ENCODE data around the gene FBXW8.

Gene FBXW8

DNA sequence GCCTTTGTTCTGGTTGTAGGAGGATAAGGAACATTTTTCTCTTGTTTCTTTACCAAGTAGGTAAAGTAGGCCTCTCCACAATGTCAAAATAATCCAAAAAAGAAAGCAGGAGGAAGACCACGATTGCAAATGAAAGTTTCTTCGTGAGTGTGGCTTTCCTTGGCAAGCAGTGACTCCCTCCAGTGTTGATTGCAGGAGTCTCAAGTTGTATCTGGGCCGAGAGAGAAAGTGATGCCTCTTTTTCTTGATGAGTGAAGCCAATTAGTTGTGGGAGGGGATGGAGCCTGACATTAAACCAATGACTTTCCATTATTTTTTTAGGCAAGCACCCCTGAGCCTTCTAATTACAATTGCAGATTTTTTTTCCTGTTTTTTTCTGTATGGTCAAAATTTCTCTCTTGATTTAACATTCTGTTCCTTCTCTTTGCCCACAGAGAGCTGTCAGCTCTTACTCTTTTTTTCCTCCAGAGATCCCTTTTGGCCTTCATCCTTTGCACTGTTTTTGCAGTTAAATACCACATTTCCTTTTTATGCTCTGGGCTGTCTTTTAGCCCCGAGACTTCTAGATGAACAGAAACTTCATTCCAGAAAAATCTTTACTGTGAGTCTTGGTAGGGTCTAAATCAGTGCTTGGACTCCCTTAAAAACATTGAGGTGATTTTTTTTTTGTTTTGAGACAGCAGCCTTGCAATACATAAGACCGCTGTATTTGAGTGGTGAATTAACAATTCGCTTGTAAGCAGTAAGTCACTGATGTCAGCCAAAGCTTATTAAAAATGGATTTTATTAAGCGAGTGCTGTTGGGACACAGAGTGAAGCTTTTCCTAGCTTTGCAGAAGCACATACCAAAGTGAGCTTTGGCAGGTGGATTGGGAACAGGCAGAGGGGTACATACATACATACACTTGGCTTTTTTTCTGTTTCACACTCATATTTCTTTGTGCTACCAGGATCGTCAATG, 15.8 kb downstream of the FBXW8 start:
- no peak for DNase-seq

DNA sequence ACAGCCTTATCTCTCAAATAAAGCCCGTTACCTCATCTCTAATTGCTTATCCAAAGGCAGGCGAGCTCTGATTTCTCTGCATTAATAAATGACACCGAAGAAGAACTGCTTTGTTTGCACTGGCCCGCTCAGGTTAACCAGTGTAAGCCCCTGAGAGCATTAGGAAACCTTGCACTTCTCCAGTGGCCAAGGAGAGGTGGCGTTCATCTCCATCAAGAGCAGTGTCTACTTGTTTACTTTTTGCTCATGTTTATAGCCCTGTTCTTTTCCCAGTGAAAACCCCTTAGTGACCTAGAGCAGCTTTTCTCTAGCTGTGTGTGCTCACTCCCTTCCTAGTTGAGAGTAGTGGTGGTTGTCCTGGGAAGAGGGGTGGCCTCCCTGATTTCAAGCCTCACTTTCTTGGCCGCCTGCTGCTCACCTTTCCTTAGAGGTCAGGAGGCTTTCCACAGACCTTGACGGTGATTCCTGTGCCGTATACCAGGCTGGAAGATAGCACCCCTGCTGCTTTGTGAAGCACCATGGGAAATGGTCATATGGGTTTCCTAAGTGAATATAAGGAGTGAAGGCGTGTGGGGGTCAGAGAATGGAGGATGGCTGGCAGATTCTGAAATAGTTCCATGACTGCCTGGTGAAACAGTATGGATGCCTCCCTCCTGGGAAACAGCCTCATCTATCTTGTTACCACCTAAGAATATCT, 16.6 kb downstream of the FBXW8 start:
- DNase-seq, result no peak

DNA sequence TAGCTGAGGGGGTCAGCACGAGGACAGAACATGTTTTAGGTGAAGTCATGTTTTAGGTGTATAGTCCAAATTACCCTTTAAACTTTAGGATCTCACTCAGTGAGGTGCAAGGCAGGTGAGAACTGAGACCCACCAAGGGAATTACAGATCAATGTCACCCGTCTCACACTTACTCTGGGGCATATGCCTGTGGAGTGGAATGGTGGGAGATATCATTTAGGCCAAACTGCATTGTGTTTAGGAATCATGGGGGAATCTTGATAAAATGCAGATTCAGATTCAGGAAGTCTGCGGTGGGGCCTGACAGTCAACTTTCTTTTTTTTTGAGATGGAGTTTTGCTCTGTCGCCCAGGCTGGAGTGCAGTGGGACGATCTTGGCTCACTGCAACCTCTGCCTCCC, 17.8 kb downstream of the FBXW8 start:
- DNase-seq, result no peak

DNA sequence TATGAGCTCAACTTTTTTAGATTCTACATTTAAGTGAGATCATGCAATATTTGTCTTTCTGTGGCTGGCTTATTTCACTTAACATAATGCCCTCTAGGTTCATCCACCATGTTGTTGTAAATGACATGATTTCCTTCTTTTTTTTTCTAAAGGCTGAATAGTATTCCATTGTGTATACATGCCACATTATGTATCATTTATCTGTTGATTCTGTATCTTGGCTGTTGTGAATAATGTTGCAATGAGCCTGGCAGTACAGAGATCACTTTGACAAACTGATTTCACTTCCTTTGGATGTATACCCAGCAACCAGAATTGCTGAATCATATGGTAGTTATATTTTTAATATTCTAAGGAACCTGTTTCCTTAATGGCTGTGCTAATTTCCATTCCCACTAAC, 19.1 kb downstream of the FBXW8 start:
- DNase-seq, result no peak

DNA sequence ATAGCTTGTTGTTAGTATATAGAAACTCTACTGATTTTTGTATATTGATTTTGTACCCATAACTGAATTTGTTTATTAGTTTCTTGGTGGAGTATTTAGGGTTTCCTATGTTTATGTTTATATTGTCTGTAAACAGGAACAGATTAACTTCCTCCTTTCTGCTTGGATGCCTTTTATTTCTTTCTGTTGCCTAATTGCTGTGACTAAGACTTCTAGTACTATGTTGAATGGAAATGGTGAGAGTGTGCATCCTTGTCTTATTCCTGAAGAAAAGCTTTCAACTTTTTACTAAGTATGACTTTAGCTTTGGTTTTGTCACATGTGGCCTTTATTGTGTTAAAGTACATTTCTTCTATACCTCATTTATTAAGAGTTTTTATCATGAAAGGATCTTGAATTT, 20.9 kb downstream of the FBXW8 start:
- no peak for DNase-seq

DNA sequence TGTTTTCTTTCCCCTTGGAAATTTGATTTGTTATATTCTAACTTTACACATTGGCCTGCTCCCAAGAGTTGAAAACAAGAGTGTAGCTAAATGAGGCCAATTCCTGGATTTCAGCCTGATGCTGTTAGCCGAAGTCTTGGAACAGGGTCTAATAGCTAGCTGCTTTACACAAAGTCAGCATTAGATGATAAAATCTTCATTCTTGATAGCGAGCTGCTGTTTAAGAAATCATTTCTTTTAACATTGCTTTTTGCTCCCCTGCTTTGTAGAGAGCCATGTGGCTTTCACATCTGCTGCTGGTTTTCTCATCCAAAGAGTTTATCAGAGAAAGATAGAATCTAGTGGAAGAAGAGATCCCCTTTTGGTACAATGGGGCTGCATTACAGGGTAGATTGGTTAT, 22.3 kb downstream of the FBXW8 start:
- no peak for DNase-seq

DNA sequence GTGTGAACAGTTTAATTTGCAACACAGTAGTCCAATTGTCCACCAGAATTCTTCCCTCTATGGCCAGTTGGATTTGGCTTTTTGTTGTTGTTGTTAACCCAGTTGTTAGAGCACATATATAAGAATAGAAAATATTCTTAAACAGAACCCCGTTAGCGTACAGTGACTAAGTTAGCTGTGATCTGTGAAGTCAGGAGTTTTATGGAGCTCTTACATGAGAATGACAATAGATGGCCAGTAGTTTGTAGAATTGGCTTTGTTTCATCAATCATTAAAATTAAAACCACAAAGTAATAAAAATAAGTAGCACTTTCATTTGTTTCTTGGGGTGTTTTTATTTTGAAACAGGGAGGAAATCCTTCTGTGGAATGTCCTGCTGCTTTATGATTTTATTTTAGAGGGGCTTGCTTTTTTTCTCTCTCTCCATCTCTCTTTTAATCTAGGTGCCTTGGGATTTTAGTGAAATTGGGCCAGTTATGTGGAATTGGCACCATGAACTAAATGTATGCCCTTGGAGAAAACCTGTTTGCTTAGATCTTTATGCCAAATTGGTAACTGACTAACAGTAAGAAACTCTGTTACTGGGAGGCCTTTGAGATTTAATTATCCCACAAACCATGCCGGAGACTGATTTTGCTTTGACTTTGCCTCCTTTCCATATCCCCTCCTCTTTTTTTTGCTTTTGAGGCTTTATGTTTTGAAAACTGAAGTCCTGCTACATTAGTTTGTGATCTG, 22.9 kb downstream of the FBXW8 start:
- no peak for DNase-seq

DNA sequence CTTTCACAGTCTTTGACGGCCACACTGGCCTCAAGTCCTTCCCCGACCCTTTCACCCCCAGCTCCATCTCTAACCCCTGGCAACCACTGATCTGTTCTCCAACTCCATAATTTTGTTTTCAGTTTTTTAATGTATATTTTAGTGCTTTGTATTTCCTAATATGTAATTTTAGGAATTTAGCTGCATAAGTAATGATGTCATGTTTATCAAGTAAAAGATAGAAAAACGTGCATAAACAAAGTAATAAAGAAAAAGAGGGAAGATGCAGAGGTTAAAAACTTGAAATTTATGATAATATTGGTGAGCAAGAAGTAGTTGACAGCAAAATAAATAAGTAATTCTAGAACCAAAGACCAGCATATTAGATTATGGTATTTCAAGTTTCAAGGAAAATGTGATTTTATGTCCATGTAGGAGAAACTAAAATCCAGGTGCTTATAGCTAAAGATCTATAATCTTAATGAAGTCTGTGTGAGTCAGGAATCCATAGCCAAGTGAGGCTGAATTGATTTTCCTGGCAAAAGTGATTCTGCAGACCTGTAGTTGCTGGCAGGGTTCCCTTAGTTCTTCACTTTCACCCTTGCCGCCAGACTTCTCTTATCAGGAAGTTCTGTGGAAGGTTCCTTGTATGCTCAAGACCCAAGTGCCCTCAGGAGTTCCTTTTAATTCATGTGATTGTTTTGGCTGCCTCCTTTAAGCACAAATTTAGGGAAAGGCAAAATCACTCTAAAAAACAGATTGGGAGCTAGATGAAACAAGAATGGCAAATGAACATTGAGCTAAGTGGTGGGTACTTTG, 24.4 kb downstream of the FBXW8 start:
- DNase-seq, result no peak

DNA sequence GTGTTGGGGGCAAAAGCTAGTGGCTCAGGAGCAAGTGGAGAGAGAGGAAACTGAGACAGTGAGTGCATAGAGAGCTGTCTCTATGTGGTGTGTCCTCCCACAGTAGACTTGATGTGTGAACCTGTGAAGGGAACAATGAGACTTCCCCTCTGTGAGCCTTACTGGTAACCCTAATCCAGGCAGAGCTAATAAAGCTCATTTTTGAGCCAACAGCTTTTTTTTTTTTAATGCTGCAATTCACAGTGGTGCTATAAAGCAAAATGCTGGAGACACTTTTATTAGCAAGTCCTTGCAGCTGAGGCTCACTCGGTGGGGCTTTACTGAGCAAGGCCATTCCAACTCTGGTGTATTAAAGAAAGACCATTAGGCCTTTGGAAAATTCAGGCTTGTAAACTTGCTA, 26.9 kb downstream of the FBXW8 start:
- no peak for DNase-seq

DNA sequence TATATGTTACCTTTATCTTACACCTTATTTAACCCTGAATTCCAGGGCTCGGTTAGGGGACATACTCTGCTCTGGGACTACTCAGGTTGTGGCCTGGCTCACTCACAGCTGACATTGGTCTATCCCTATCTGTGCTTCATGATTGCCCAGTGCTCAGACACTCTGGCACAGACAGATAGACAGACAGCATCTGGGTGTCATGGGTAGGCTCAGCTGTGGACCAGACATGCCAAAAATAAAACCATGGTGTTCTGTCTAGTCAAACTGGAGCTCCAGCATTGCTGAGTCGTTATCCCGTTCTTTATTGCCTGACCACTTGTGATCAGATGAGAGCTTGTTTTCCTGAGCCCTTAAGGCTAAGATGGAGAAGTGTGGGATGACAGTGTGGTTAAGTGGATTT, 29.0 kb downstream of the FBXW8 start:
- no peak for DNase-seq

DNA sequence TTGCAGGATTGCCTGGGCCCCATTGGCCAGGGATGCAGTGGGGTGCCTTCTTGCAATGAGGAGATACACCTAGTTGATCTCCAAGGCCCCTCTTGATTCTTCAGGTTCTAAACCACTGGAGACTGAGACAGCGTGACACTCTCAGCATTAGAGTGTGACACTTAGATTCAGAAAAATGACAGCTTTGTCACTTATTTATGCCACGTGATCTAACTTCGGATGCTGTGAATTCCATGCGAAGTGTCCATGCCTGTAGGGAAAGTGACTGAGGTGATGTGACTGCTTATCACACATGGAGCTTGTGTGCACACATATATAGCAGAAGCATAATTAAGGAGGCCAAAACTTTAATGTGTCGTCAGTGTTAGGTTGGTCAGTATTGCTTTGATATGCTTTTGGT, 30.4 kb downstream of the FBXW8 start:
- no peak for DNase-seq

DNA sequence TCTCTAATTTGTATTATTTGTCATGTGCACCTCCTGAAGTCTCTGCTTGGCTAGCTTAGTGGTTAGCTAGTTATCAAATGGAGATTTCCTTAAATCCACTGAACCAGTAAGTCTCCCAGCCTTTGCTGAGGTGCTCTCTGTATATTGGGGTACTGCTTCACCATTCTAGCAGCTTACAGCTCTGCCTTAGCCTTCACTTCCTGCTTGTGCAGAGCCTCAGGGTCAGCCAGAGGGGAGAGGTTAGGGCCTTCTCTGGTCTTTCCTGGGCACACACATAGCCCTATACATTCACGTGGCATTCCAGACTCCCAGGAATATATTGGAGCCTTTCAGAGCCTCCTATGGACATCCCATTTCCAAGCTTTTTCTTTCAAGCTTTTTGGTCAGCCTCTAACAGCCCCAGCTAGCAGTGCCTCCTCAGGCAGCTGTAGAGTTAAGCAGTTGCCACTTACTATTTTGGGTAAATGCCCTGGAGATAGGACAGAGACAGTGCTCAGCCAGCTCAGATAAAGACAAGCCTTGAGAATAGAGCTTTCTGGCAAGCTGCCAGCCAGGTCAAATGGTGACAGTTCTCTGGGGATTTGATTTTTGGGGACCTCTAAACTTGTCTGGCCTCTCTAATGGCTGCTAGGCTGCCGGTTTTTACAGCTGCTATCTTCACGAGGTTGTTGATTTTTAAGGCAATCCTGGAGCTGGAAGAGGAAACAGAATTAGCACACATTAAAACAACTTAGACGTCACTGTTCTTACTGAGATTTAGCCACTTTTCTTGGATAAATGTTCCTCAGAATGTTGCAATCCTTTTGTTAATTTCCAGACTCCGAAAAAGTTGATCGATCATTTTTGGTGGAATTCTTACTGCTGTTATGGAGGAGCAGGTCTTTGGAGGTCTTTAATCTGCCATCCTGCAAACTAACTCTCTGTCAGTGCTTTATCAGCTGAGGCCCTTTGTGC, 32.9 kb downstream of the FBXW8 start:
- DNase-seq, result no peak

DNA sequence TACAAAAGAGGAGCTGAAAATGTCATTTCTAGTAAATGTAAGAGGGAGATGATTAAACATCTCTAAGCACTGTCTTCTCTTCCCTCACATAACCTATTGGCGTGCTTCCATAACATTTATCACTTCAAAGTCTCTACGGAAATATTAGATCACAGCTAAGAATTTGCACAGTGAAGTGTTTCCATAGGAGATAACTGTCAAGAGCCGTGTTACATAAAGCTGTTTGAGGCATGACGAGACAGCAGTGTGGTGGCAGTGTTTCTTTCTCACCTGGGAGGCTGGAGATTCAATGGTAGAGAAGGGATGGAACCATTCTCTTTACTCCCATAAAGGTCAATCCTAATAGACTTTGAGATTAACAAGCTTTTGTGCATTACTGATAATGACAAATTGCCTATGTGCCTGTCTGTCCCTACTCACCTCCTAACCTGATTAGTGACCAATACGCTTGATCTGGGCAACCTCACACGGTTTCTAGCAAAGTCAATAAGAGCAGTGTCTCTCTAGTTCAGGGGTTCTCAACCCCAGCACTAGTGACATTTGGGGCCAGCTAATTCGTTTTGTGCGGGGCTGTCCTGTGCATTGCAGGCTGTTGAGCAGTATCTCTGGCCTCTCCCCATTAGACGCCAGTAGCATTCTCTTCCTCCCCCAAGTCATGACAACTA, 35.3 kb downstream of the FBXW8 start:
- DNase-seq, result no peak

DNA sequence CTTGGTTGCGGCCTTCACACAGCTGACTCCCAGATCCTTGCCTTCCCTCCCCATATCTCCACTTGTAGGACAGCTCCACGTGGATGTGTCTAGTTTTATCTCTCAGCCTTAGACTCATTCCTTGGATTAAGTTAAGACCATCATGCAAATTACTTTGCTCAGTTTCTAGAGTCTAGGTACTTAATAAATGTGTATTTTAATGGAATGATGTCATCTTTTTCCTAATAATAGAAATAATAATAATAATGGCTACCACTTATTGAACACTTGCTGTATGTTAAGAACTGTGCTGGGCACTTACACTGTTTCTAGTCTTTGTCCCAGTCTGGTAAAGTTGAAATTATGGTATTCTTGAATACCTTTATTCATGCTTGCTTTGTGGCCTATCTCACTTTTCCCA, 37.5 kb downstream of the FBXW8 start:
- DNase-seq, result no peak

DNA sequence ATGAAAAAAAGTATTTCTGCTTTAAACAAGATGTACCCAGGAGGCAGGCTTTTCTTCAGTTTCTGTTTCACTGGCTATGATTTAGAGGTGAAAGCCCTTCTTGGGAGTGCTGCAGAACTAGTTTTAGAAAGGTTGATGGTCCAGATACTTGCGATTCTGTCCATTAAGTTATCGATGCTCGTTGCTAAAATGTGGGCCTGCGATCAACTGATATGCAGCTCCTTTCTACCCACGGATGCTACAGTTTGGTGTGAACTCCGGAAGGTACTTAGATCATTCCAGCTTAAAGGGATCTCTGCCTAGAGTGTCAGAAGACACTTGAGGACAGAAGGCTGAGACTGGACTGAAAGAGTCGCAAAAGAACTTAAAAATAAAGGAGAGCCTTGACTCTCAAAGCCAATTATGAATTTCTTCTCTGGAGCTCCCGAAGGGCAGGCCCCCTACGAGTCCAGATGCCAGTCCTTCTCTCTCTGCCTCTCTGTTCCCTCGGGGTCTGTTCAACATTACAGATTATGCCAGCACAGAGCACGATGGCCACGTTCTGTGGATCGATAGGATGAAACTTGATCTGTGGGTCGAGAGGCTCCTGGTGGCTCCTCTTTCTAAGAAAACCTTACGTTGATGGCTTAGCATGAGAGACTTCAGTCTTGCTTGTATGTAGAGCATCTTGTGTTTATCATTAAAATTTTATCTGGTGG, 40.0 kb downstream of the FBXW8 start:
- no peak for DNase-seq

DNA sequence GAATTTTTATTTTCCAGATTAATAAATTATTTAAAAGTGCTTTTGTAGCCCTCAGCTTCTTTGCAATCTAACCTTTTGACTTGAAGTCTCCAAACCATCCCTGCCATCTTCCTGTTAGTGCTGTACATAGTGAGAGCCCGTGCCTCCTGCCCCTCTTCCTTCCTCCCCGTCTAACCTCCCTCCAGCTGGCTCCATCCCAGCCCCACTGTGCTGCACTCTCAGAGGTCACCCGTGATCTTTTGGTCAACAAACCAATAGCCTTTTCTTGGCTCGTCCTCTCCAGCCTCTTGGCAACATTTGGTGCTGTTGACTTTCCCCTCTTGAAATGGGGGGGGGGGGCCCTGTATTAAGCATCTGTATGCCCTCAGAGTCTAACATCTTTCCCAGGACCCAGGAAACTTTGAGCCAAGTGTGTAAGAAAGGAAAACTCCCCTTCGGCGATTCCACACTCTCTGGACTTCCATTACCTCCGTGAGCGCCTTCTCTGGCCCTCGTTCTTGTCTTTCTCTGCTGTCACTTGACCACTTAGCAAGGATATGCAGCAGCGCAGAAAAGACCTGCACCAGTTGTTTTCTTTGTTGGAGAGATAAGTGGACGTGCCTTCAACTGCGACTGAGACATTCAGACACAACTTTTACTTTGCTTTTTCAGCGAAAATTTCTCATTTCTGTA, 44.1 kb downstream of the FBXW8 start:
- no peak for DNase-seq

DNA sequence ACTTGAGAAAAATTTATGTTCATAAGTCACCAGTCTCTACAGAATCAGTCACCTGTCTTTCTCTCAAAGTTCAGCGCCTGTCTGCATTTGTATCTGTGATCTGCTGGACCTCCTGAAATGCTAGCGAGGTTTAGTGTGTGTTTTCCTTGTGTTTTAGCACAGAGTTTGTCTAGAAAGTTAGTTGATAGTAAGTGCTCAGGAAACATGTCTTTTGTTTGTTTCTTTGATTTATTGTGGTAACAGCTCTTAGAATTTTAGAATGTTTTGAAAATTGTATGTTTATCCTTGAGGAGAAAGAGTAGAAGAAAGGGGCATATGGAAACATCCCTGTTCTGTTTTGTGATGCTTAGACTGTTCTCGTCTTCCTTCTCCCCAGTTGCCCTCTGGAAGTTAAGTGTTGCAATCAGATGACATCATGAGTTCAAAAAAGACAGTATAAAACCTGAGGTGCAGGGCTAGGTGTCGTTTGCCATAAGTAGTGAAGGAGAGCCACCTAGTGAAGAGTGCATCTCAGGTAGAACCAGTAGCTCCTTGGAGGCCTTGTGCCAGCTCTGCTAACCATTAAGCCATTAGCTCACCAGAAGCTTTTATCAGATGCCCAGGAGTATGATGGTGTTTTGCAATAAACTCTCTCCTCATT, 44.8 kb downstream of the FBXW8 start:
- no peak for DNase-seq

DNA sequence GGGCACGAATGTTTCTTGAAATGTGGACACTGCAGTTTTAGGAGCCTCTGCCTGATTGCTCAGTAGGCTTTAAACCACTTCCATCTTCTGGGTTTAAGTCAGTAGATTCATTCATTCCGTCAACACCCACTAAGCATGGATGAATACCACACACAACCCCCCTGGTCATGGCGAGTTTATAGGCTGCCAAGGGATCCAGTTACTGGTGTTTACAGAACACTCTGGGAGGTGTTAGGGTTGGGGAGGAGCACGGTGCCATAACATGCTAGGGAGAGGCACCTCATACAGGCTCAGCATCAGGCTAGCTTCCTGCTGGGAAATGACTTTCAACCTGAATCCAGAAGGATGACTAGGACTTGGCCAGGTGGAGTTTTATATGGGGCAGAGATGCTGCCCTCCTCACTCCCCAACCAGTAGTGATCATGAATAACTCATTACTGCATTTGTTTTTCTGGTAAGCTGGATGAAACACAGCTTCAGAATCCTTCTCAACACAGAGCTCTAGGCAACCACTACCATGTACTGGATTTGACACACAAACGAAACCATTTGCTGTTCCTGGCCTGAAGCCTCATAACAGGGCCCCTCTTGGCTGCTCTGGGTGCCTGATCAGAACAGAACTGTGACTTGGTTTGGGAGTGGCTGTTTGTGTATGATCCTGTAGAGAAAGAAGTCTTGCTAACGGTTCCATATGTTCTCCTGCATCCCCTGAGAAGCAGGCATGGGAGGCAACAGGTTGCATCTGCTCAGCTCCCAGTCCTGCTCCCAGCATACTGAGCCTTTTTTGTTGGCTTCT, 47.9 kb downstream of the FBXW8 start:
- DNase-seq, result no peak

DNA sequence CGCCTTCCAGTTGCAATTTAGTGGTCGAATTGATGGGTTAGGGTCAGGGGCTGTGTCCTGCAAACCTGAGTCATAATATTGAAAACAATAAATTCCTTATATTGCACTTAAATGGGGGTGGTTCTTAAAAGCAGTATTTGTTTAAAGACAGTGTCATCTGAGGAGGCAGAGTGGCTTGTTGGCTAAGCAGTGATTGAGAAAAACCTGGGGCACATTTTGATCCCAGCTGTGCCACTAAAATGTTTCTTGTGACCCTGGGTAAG, 48.4 kb downstream of the FBXW8 start:
- DNase-seq, result no peak
